Loucy (cell line): ENCODE data around the gene MYO7B.

Experiments
- CTCF ChIP-seq: fragments of 200-600 bp; sonication (generic); conservative IDR thresholded peaks from 2 replicates; pipeline ENCODE4 v1.5.1; 2014; ENCODE audit warnings: mild to moderate bottlenecking, antibody characterized with exemption, low read length
- EZH2phosphoT487 ChIP-seq: fragments of 200-600 bp; IDR thresholded peaks from 2 replicates; pipeline ENCODE4 v1.6.1; 2018; ENCODE audit warnings: antibody characterized with exemption, mild to moderate bottlenecking, moderate library complexity, borderline replicate concordance

- no peak for TF ChIP-seq CTCF
- TF ChIP-seq EZH2phosphoT487 = no peak
Measured at GRCh38 chr2:127536707-127537541, 1.4 kb downstream of the MYO7B start.
